Activated CD8-positive, alpha-beta T cell treated with anti-CD3 and anti-CD28 coated beads for 36 hours (primary cell): ENCODE data around the gene RAI2. TPM values are rescaled to one million over a fixed set of nuclear protein-coding genes. Genes with fewer than 3 reads are reported as not detected.

Source experiments
- ATAC-seq: fragments of 200-7000 bp; cut with Tn5 transposase; one replicate; pipeline ENCODE4 v1.10.0; 2021; ENCODE audit warnings: mild to moderate bottlenecking, moderate library complexity
- CTCF ChIA-PET: fragments of 350-600 bp; sonication (Branson Sonifier 250); formaldehyde crosslinking; loops from one replicate; lab custom pipeline; 2021; ENCODE audit warnings: antibody characterized with exemption; lab: Charles Lee
- POLR2A ChIA-PET: fragments of 350-600 bp; sonication (Branson Sonifier 250); formaldehyde crosslinking; loops from one replicate; lab custom pipeline; 2021; ENCODE audit warnings: antibody characterized with exemption; lab: Charles Lee
- DNase-seq: peaks from one replicate; pipeline ENCODE4 v3.0.0-alpha.2; 2020
- H3K27ac Mint-ChIP-seq: one replicate; pipeline ENCODE4 v1.8.0; 2021; ENCODE audit warnings: mild to moderate bottlenecking, mixed read lengths
- H3K27me3 Mint-ChIP-seq: one replicate; pipeline ENCODE4 v1.8.0; 2021; ENCODE audit warnings: mixed read lengths
- H3K36me3 Mint-ChIP-seq: one replicate; pipeline ENCODE4 v1.8.0; 2021; ENCODE audit warnings: low read depth, mixed read lengths
- H3K4me1 Mint-ChIP-seq: one replicate; pipeline ENCODE4 v1.8.0; 2021; ENCODE audit warnings: low read depth, mixed read lengths
- H3K4me3 Mint-ChIP-seq: one replicate; pipeline ENCODE4 v1.8.0; 2021; ENCODE audit warnings: mild to moderate bottlenecking, moderate library complexity, mixed read lengths
- H3K9me3 Mint-ChIP-seq: one replicate; pipeline ENCODE4 v1.8.0; 2021; ENCODE audit warnings: mixed read lengths
- CTCF ChIP-seq: fragments of 200-600 bp; IDR thresholded peaks from one replicate; pipeline ENCODE4 v1.8.0; 2022; ENCODE audit warnings: antibody characterized with exemption, mild to moderate bottlenecking
- intact Hi-C: fragments of 100-400 bp; cut with micrococcal nuclease; formaldehyde crosslinking; loops from one replicate; pipeline ENCODE4 v1.10.0; 2022
- total RNA-seq, 2 experiments: library from RNA; stranded (reverse); gene quantifications; one replicate each; pipeline ENCODE4 v1.2.3, GENCODE V29; 2021

Gene RAI2
- total RNA-seq, 2 experiments from 2014 or later = 0.20 to 0.41 TPM

DNA sequence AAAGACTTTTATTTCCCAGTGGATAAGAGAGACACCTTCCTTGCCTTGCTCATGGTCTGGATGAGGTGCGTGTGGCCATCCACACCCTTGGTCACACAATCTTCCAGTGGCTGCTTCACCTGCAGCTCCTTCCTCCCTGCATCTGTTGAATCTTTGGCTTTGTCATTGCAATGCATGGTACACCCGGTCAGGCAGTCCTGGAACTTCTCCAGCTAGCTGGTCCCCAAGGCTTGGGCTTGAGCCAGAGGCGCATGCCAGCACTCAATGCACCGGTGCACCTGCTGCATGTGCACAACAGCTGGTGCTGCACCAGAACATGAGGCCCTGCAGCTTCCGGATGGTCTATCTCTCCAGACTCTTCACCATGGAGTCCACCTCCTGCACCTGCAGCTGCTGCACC lies 92.1 kb downstream of the RAI2 start:
- TF ChIP-seq CTCF = no peak
- intact Hi-C loops = no loop called here
- DNase-seq (no peak), ATAC-seq (no peak)
- ChIA-PET POLR2A (no interaction called here), CTCF (no interaction called here)
- H3K27ac Mint-ChIP-seq = no peak overlapping the region
- H3K36me3 Mint-ChIP-seq = no peaks in the 10 kb centered on the region
- no peaks in the 10 kb centered on the region for H3K9me3 Mint-ChIP-seq
- H3K4me3 Mint-ChIP-seq = no peak overlapping the region
- no peaks in the 10 kb centered on the region for H3K27me3 Mint-ChIP-seq
- no peaks in the 10 kb centered on the region for H3K4me1 Mint-ChIP-seq

DNA sequence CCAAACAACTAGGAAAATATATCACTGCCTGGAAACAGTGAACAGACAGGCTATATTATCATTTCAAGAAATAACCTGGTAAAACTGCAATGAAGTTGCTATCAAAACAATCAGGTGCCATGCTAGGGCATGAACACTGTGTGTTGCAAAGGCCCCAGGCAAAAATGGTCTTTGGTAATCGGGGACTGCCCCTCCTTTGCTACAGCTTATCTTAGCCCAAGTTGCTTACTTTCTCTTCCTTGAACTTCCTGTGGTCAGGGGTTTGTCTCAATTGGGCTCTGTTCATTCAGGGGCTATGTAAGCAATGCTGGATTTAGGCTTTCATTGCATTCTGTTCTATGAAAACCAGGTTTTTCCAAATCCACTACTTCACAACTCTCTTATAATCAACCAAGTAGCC lies 93.4 kb downstream of the RAI2 start:
- H3K27ac Mint-ChIP-seq = no peak overlapping the region
- no peak for DNase-seq
- ATAC-seq = no peak
- no peak overlapping the region for H3K4me3 Mint-ChIP-seq
- ChIA-PET CTCF (no interaction called here), POLR2A (no interaction called here)
- H3K27me3 Mint-ChIP-seq = no peaks in the 10 kb centered on the region
- intact Hi-C loops = no loop called here
- no peaks in the 10 kb centered on the region for H3K9me3 Mint-ChIP-seq
- no peaks in the 10 kb centered on the region for H3K36me3 Mint-ChIP-seq
- TF ChIP-seq CTCF = no peak
- no peaks in the 10 kb centered on the region for H3K4me1 Mint-ChIP-seq

DNA sequence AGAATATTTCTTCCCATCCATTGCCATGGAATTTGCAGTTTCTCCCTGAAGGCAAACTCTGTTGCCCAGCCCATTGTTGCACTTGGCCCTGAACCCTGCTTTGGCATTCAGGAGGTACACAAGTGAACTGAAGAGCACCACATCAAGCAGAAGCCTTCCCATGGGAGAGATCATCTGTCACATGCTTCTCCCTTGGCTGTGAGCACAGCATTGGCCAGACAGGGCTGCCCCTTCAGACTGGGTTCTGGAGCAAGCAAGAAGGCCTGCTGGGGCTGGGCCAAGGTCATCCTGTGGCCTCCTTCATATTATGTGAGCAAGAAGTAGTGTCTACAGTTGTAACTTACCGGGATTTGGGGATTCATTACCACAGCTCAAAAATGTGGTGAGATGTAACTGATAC lies 101.1 kb downstream of the RAI2 start:
- no peak for DNase-seq
- Mint-ChIP-seq H3K27me3 (no peaks in the 10 kb centered on the region), H3K36me3 (no peaks in the 10 kb centered on the region), H3K4me1 (peaks cover 5% of the 10 kb centered on the region), H3K27ac (no peak overlapping the region), H3K4me3 (no peak overlapping the region), H3K9me3 (no peaks in the 10 kb centered on the region)
- POLR2A ChIA-PET = no interaction called here
- CTCF ChIA-PET = no interaction called here
- intact Hi-C loops = no loop called here
- no peak for TF ChIP-seq CTCF
- ATAC-seq = no peak

GRCh38 chrX:17758382-17758781 lies 102.7 kb downstream of the RAI2 start:
- DNase-seq (no peak), ATAC-seq (no peak)
- Mint-ChIP-seq H3K4me1 (peaks cover 5% of the 10 kb centered on the region), H3K36me3 (no peaks in the 10 kb centered on the region), H3K9me3 (no peaks in the 10 kb centered on the region), H3K27me3 (no peaks in the 10 kb centered on the region), H3K27ac (no peak overlapping the region), H3K4me3 (no peak overlapping the region)
- no peak for TF ChIP-seq CTCF
- intact Hi-C loops = no loop called here
- POLR2A ChIA-PET = no interaction called here
- CTCF ChIA-PET = no interaction called here

DNA sequence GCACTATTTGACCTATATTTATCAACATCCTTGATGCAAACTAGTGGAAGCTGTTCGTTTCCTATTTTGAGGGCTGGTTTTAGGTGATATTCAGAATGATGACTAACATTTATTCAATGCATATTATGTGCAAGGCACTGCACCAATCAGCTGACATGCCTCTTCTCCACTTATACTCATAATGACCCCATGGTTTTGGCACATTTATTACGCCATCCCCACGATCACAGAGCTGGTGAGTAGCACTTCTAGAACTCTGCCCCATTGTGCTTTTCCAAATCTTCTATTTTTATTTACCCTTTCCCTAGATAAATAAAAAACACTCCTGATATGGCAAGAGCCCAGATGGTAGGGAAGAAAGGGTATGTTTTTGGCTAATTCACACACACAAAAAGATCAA lies 110.7 kb downstream of the RAI2 start:
- intact Hi-C loops = no loop called here
- Mint-ChIP-seq H3K4me3 (no peak overlapping the region), H3K9me3 (no peaks in the 10 kb centered on the region), H3K27me3 (no peaks in the 10 kb centered on the region), H3K36me3 (no peaks in the 10 kb centered on the region), H3K27ac (no peak overlapping the region), H3K4me1 (no peaks in the 10 kb centered on the region)
- ATAC-seq (no peak), DNase-seq (no peak)
- no peak for TF ChIP-seq CTCF
- POLR2A ChIA-PET = no interaction called here
- CTCF ChIA-PET = no interaction called here

Other genes with a start within 250 kb of the RAI2 start
- 1 to 10 TPM; 4.1 to 4.6 TPM for gene SCML1, start 123.8 kb downstream of the RAI2 start, total RNA-seq